Measurements from ENCODE around the gene TMA7B. TPM values are rescaled to one million over a fixed set of nuclear protein-coding genes. Genes with fewer than 3 reads are reported as not detected.

TMA7B gene
- total RNA-seq, 2 experiments from 2014 or later, result 0.86 to 1.1 TPM

- intact Hi-C loops (cut with micrococcal nuclease), result no loop called here
These were observed 37.2 kb downstream of the TMA7B start for GRCh38 chr22:39997421-39997820.

GRCh38 chr22:39997939-39998726 is 37.9 kb downstream of the TMA7B start:
- CTCF ChIA-PET, result interaction anchor here (0.6 kb wide), 1 partner anchor 27 kb away, joined by 4 read pairs; no protein-coding TSS in a partner anchor
- H3K27me3 Mint-ChIP-seq, result peaks cover 13% of the 10 kb centered on the region
- no peak for DNase-seq
- H3K9me3 Mint-ChIP-seq, result no peaks in the 10 kb centered on the region
- peaks cover 7% of the 10 kb centered on the region for H3K4me1 Mint-ChIP-seq (ENCODE audit: low read depth)
- no peak overlapping the region for H3K4me3 Mint-ChIP-seq
- POLR2A ChIA-PET, result interaction anchor here (1.4 kb wide), 1 partner anchor 8 kb away, joined by 3 read pairs; no protein-coding TSS in a partner anchor
- no peak overlapping the region for H3K27ac Mint-ChIP-seq
- no peaks in the 10 kb centered on the region for H3K36me3 Mint-ChIP-seq
- intact Hi-C loops (cut with micrococcal nuclease), result no loop called here

More at GRCh38 chr22:39997421-39997820, 37.2 kb downstream of the TMA7B start:
- H3K36me3 Mint-ChIP-seq, result no peaks in the 10 kb centered on the region
- POLR2A ChIA-PET, result interaction anchor here (1.4 kb wide), 1 partner anchor 9 kb away, joined by 3 read pairs; no protein-coding TSS in a partner anchor
- peaks cover 13% of the 10 kb centered on the region for H3K27me3 Mint-ChIP-seq
- no peak overlapping the region for H3K4me3 Mint-ChIP-seq
- no peak for DNase-seq
- peaks cover 7% of the 10 kb centered on the region for H3K4me1 Mint-ChIP-seq (ENCODE audit: low read depth)
- CTCF ChIA-PET, result interaction anchor here (1.2 to 2.0 kb wide), 2 partner anchors 27 to 463 kb away, joined by 5 to 7 read pairs; no protein-coding TSS in a partner anchor
- H3K27ac Mint-ChIP-seq, result no peak overlapping the region
- H3K9me3 Mint-ChIP-seq, result no peaks in the 10 kb centered on the region

GRCh38 chr22:39999144-39999757 is 39.1 kb downstream of the TMA7B start:
- CTCF ChIA-PET, result interaction anchor here (0.7 to 2.9 kb wide), 5 partner anchors 25 to 465 kb away, joined by 3 to 12 read pairs (median 3); no protein-coding TSS in a partner anchor
- Mint-ChIP-seq H3K27me3 (peaks cover 5% of the 10 kb centered on the region), H3K27ac (no peak overlapping the region), H3K4me1 (ENCODE audit: low read depth) (peaks cover under 1% of the 10 kb centered on the region), H3K36me3 (no peaks in the 10 kb centered on the region), H3K9me3 (no peaks in the 10 kb centered on the region), H3K4me3 (no peak overlapping the region)
- POLR2A ChIA-PET, result no interaction called here
- peak; percentile 24 for DNase-seq
- intact Hi-C loops (cut with micrococcal nuclease), result no loop called here

- Mint-ChIP-seq H3K27ac (no peak overlapping the region), H3K36me3 (no peaks in the 10 kb centered on the region), H3K9me3 (no peaks in the 10 kb centered on the region), H3K27me3 (peaks cover 5% of the 10 kb centered on the region), H3K4me3 (no peak overlapping the region), H3K4me1 (ENCODE audit: low read depth) (no peaks in the 10 kb centered on the region)
- DNase-seq, result no peak
- ChIA-PET POLR2A (no interaction called here), CTCF (interaction anchor here (0.7 to 2.9 kb wide), 3 partner anchors 25 to 466 kb away, joined by 3 to 12 read pairs (median 3); no protein-coding TSS in a partner anchor)
- intact Hi-C loops (cut with micrococcal nuclease), result no loop called here
These were observed 40.0 kb downstream of the TMA7B start for GRCh38 chr22:40000171-40000570.

GRCh38 chr22:40001106-40001505 is 40.9 kb downstream of the TMA7B start:
- Mint-ChIP-seq H3K4me3 (no peak overlapping the region), H3K27ac (no peak overlapping the region), H3K27me3 (peaks cover 2% of the 10 kb centered on the region), H3K9me3 (no peaks in the 10 kb centered on the region), H3K36me3 (no peaks in the 10 kb centered on the region), H3K4me1 (ENCODE audit: low read depth) (no peaks in the 10 kb centered on the region)
- intact Hi-C loops (cut with micrococcal nuclease), result no loop called here
- POLR2A ChIA-PET, result no interaction called here
- no peak for DNase-seq
- CTCF ChIA-PET, result interaction anchor here (1.4 to 2.9 kb wide), 2 partner anchors 24 kb away, joined by 4 to 12 read pairs; no protein-coding TSS in a partner anchor

- Mint-ChIP-seq H3K27me3 (peaks cover 1% of the 10 kb centered on the region), H3K9me3 (no peaks in the 10 kb centered on the region), H3K4me3 (no peak overlapping the region), H3K36me3 (no peaks in the 10 kb centered on the region), H3K4me1 (ENCODE audit: low read depth) (no peaks in the 10 kb centered on the region), H3K27ac (no peak overlapping the region)
- DNase-seq, result no peak
- CTCF ChIA-PET, result interaction anchor here (0.9 to 2.9 kb wide), 3 partner anchors 23 to 35 kb away, joined by 3 to 12 read pairs (median 4); no protein-coding TSS in a partner anchor
- intact Hi-C loops (cut with micrococcal nuclease), result no loop called here
- POLR2A ChIA-PET, result no interaction called here
These were observed 41.8 kb downstream of the TMA7B start for GRCh38 chr22:40001800-40002577.

GRCh38 chr22:40002935-40003715 is 42.9 kb downstream of the TMA7B start:
- H3K27ac Mint-ChIP-seq, result no peak overlapping the region
- intact Hi-C loops (cut with micrococcal nuclease), result no loop called here
- H3K4me1 Mint-ChIP-seq (ENCODE audit: low read depth), result no peaks in the 10 kb centered on the region
- ChIA-PET CTCF (interaction anchor here (2.8 kb wide), 1 partner anchor 22 kb away, joined by 16 read pairs; no protein-coding TSS in a partner anchor), POLR2A (no interaction called here)
- no peaks in the 10 kb centered on the region for H3K9me3 Mint-ChIP-seq
- DNase-seq, result no peak
- no peaks in the 10 kb centered on the region for H3K36me3 Mint-ChIP-seq
- peaks cover 1% of the 10 kb centered on the region for H3K27me3 Mint-ChIP-seq
- H3K4me3 Mint-ChIP-seq, result no peak overlapping the region

GRCh38 chr22:40004836-40005235 is 44.6 kb downstream of the TMA7B start:
- H3K27me3 Mint-ChIP-seq, result peaks cover 10% of the 10 kb centered on the region
- peaks cover 7% of the 10 kb centered on the region for H3K4me1 Mint-ChIP-seq (ENCODE audit: low read depth)
- H3K4me3 Mint-ChIP-seq, result no peak overlapping the region
- ChIA-PET POLR2A (no interaction called here), CTCF (interaction anchor here (0.8 to 2.8 kb wide), 2 partner anchors 20 to 448 kb away, joined by 3 to 16 read pairs; no protein-coding TSS in a partner anchor)
- H3K36me3 Mint-ChIP-seq, result no peaks in the 10 kb centered on the region
- no peak for DNase-seq
- H3K9me3 Mint-ChIP-seq, result no peaks in the 10 kb centered on the region
- intact Hi-C loops (cut with micrococcal nuclease), result no loop called here
- H3K27ac Mint-ChIP-seq, result no peak overlapping the region

- ChIA-PET CTCF (interaction anchor here (1.0 kb wide), 1 partner anchor 60 kb away, joined by 3 read pairs; no protein-coding TSS in a partner anchor), POLR2A (interaction anchor here (1.2 kb wide), 1 partner anchor 9 kb away, joined by 3 read pairs; no protein-coding TSS in a partner anchor)
- DNase-seq, result no peak
- H3K9me3 Mint-ChIP-seq, result no peaks in the 10 kb centered on the region
- H3K4me3 Mint-ChIP-seq, result no peak overlapping the region
- intact Hi-C loops (cut with micrococcal nuclease), result no loop called here
- H3K36me3 Mint-ChIP-seq, result no peaks in the 10 kb centered on the region
- no peak overlapping the region for H3K27ac Mint-ChIP-seq
- peaks cover 13% of the 10 kb centered on the region for H3K4me1 Mint-ChIP-seq (ENCODE audit: low read depth)
- peaks cover 17% of the 10 kb centered on the region for H3K27me3 Mint-ChIP-seq
These were observed 46.4 kb downstream of the TMA7B start for GRCh38 chr22:40006641-40007040.

GRCh38 chr22:40007853-40008710 is 47.9 kb downstream of the TMA7B start:
- Mint-ChIP-seq H3K36me3 (no peaks in the 10 kb centered on the region), H3K9me3 (no peaks in the 10 kb centered on the region), H3K4me1 (ENCODE audit: low read depth) (peaks cover 13% of the 10 kb centered on the region), H3K4me3 (no peak overlapping the region), H3K27ac (no peak overlapping the region), H3K27me3 (peaks cover 22% of the 10 kb centered on the region)
- CTCF ChIA-PET, result no interaction called here
- intact Hi-C loops (cut with micrococcal nuclease), result no loop called here
- POLR2A ChIA-PET, result no interaction called here
- no peak for DNase-seq

Data from activated CD4-positive, alpha-beta memory T cell treated with anti-CD3 and anti-CD28 coated beads for 36 hours (primary cell).